ENCODE measurements around the gene COL13A1.

The COL13A1 gene

GRCh38 chr10:69848454-69848853 lies 46.7 kb downstream of the COL13A1 start:
- no peak for DNase-seq

DNA sequence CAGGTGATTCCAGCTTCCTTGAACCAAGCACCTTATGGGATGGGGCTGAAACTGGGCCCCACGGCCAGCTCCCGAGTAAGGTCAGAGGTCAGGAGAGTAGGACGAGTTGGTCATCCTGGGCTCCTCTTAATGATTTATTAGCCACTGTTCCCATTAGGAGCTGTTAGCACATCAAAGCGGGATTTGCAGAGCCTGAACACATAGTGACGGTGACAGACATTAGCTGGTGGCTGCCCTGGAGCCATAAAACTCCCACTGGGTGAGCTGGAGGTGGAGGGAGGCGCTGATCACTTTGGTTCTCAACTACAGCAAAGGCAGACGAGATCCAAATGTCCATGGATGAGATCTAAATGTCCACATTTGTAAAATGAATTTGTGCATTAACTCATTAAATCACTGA lies 48.1 kb downstream of the COL13A1 start:
- no peak for DNase-seq

DNA sequence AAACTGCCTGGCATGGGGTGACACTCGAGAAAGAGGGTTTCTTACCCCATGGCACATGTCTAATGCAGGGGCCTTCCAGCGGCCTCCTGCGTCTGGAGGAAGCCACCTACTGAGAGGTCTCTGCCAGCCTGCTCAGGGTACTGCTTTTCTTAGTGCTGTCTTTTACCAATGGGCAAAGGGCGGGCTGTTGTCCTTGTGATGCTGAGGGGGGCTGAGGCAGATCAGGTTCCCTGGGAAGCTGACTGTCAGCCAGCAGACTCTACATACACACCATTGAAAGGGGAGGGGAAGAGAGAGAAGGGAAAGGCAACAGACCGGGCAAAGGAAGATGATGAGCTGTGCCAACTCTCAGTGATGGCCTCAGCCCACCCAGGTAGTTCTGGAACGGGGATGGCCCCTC lies 48.7 kb downstream of the COL13A1 start:
- no peak for DNase-seq

GRCh38 chr10:69851306-69851705 lies 49.6 kb downstream of the COL13A1 start:
- no peak for DNase-seq

DNA sequence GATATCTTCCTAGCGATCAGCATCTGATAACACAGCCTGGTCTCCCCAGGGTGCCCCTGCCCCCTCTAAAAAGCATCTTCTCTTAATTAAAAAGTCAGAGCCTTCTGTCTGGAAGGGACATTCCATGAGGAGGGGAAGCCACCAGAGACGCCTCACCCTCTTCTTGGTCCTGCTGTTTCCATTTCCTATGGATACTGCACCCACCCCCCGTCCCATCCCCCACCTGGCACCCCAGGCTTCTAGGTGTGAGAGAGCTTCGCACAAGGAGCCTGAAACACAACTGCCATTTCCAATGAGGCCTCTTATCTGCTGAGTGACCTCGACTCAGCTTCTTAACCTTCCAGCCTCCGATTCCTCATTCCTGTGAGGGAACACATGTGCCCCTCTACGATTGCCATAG lies 51.4 kb downstream of the COL13A1 start:
- no peak for DNase-seq

GRCh38 chr10:69854511-69855345 lies 53.0 kb downstream of the COL13A1 start:
- no peak for DNase-seq

DNA sequence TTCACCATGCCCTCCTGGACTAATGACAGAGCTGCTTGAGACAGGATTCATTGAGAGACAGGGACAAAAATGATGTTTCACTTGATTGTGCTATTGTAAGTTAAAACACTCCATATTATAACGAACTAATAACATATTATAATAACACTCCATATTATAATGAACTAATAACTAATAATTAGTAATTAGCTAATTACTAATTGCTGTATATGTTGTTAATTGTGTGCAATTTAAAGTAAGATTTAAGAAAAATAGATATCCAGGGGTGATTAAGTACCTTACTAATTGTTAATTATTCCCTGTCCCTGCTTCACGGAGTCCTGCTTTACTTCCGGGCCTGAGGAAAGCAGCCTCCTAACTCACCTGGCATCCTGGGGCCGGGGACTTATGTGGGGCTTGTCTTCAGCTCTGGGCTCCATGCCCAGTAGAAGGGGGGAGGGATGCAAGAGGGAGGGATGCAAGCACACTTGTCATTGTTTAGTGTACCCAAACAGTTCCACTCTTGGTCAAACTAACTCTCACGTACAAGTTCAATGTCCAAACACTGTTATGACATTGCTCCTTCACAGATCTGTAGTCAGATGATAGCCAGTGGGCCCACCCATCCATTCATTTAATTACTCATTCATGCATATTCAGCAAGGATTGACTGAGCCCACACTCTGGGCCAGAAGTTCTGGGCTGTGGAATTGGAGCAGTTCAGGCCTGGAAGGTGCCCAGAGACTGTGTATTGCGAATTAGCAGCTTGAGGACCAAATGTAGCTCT lies 53.8 kb downstream of the COL13A1 start:
- DNase-seq, result no peak

DNA sequence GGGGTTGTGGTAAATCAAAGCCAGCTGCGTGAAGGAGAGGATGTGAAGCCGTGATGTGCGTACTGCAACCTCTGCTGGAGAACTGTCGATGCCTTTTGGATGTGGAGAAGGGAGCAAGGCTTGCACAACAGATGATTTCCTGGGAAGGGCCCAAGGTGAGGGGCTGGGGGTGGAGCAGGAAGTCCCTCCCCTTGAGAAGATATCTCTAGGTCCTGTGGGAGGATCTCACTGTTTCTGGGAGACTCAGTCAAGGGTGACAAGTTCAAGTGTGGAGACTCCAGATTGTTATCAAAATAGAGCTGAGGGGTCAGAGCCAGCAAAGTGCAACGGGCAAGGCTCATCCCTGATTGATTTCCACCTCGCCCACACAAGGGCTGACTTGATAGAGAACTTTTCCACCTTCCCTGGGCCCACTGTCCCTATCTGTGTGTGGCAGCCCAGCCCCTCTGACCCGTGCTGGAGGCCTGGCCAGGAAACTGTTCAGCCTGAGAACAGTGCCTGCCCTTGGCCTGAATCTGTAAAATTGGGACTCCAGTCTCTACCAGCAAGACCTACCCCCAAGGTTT lies 55.0 kb downstream of the COL13A1 start:
- DNase-seq, result no peak

GRCh38 chr10:69858201-69858600 lies 56.5 kb downstream of the COL13A1 start:
- DNase-seq, result no peak

DNA sequence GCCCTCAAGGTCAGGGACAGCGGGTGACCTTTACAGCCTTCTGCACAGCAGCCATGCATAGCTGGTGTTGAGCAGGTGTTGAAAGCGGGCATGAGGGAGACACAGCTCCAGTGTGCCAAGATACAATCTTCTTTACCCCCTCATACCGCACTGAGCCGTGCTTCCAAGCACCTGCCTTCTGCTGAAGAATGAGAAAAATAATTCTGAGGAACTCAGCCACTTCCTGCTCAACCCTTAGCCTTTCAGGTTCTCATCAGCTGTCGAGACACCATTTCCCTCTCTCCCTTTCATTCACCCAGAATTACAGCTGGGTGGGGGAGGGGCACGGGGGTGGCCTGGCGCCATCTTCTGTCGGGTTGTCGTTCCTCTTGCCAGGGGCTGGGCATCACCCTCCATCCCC lies 58.6 kb downstream of the COL13A1 start:
- no peak for DNase-seq

DNA sequence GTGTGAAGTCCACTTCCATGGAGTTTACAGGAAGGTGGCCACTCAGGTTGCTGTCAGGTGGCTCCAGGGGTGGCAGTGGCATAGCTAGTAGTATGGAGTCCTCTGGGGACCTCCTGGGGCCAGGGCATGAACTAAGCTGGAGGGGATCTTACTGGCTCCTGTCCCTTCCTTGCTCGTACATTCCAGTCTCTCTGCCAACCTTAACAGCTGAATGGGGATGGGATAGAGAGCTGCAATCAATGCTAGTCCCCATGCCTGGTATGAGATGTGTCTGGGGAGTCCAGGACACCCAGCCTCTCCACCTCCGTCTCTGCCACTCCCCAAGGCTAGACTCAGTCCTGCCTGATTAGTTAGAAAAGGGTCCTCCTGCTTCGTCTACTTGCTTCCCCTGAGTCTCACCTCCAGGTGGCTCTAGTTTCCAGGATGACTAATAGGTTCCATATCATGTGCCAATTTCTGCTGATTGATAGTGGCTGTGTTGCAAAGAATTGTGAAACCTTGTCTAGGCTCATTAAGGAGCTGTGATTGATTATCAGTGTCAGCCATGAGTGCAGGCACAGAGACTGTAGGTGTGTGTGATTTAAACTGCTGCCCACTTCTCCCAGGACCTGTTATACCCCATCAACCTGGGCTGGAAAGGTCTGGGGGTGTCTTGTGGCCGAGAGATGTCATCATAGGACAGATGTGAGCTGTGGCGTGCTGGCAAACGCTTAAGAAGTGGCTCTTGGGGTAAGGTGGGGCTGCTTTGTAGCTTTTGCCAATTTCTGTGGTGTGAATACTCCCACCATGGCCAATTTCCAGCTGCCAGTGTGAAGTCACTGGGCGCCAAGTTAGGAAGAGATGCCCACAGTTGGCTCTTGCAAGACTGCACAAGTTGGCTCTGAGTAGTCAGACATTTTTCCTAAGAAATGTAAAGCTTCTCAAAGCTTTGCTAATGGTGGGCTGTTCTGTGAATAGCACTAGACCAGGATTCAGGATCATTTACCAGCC lies 59.8 kb downstream of the COL13A1 start:
- DNase-seq, result no peak

- DNase-seq, result no peak
Measured at GRCh38 chr10:69862882-69863530, 61.3 kb downstream of the COL13A1 start.

DNA sequence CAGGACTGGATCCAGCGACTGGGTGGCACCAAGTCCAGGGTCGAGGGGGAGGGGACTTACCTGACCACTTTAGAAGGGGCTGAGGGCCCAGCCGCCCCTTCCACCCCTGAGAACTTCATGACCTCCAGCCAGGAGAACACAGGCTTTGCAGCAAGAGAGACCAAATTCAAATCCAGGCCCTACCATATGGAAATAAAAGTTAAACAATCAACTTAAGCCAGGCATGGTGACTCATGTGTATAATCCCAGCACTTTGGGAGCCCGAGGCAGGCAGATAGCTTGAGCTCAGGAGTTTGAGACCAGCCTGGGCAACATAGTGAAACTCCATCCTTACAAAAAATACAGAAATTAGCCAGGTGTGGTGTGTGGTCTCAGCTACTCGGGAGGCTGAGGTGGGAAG lies 61.9 kb downstream of the COL13A1 start:
- no peak for DNase-seq

GRCh38 chr10:69864321-69864720 lies 62.6 kb downstream of the COL13A1 start:
- DNase-seq, result no peak

- DNase-seq, result no peak
Measured at GRCh38 chr10:69865450-69865849, 63.7 kb downstream of the COL13A1 start.

GRCh38 chr10:69866246-69866687 lies 64.6 kb downstream of the COL13A1 start:
- no peak for DNase-seq

DNA sequence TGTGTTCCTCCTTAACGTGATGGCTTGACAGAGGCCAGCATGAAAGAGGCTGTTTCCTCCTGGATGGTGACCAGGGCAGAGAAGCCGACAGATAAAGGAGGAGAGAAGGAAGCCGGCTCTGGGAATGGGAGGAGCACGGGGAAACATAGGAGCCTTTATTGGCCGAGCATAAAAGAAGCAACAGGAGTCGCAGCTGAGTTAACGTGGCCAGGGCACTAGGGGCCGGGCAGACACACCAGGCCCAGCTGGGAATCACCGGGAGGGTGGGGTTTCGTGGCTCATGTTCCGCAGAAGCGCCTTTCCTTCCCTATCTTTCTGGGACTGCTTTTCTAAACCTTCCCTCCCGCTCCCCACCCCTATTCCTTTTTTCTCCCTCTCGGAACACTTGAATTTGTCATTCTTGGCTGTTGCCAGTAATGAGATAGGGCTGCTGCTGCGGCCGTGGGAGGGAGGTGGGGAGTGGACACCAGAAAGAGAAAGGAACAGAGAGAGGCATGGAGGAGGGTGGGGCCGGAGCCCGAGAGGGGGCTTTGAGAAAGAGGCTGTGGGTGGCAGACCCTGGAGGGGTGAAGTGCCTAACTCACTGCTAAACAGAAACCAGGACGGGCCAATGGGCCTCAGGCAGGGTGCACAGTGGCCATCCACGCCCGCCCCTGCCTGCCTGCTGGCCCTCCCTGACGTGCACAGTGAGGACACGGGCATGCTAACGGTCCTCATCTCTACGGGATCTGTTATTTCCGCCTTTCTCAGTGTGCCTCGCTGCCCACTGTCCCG lies 65.2 kb downstream of the COL13A1 start:
- no peak for DNase-seq

- DNase-seq, result no peak
Measured at GRCh38 chr10:69867699-69868558, 66.2 kb downstream of the COL13A1 start.

DNA sequence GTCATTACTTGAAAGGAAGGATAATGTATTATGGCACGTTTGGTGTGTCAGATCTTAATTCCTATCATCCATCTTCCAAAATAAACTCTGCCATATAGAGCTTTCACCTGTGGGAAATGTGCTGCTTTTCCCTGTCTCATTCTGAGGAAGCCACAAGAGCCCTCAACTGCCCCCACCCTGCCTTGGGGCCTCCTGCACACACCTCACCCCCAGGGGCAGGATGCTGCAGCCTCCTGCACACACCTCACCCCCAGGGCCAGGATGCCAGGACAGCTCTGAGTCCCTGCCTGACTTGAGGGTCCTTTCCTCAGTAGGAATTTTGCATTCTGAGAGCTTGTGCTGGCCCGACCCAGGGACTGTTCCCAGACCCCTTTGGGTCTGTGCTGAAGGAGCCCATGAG lies 67.1 kb downstream of the COL13A1 start:
- DNase-seq, result no peak

GRCh38 chr10:69869291-69869961 lies 67.7 kb downstream of the COL13A1 start:
- no peak for DNase-seq

All from 8988T (cell line).